ENCODE results near the gene PDSS2. TPM values are rescaled to one million over a fixed set of nuclear protein-coding genes. Genes with fewer than 3 reads are reported as not detected.

The PDSS2 gene
- total and polyA plus RNA-seq, 4 donors: 10.5 to 20.9 (median 16.0) TPM

- Histone ChIP-seq H3K4me3 (ENCODE audit: low read depth in 1 of 3, low read length in 3 of 3) (no peak overlapping the region), H3K36me3 (ENCODE audit: control insufficient read depth in 4 of 4, insufficient read depth in 3 of 4, low read depth in 1 of 4, low read length in 3 of 4) (no peaks in the 10 kb centered on the region), H3K4me1 (ENCODE audit: control insufficient read depth in 4 of 4, insufficient read depth in 4 of 4, low read length in 3 of 4) (peaks cover 0 to 17% (median 15%) of the 10 kb centered on the region in 4 donors), H3K27ac (ENCODE audit: low read depth in 1 of 2, low read length in 2 of 2) (no peak overlapping the region), H3K9ac (ENCODE audit: low read depth in 1 of 2, low read length in 2 of 2) (no peak overlapping the region), H3K27me3 (ENCODE audit: control insufficient read depth in 4 of 4, insufficient read depth in 4 of 4, low read length in 3 of 4) (no peaks in the 10 kb centered on the region), H3K9me3 (ENCODE audit: control insufficient read depth in 4 of 4, low read length in 3 of 4) (no peaks in the 10 kb centered on the region)
- WGBS: 74% methylated on average over 2 of the region's 2 CpGs
- no peak for DNase-seq (ENCODE audit: low spot score)
- no peak for TF ChIP-seq MAX (IDR thresholded peaks at IDR 0.05)
- TF ChIP-seq NR2F2 (IDR thresholded peaks at IDR 0.05): no peak
- TF ChIP-seq ATF3 (IDR thresholded peaks at IDR 0.05): no peak
- no peak for TF ChIP-seq FOXA2 (IDR thresholded peaks at IDR 0.05)
- TF ChIP-seq SP1 (IDR thresholded peaks at IDR 0.05): no peak
- TF ChIP-seq ZBTB33 (IDR thresholded peaks at IDR 0.05): no peak
- TF ChIP-seq TAF1 (conservative IDR thresholded peaks at IDR 0.05): no peak
- no peak for TF ChIP-seq REST (IDR thresholded peaks at IDR 0.05)
Observed at GRCh38 chr6:107495971-107496370, 36.6 kb upstream of the PDSS2 start.

GRCh38 chr6:107495196-107495643 is 35.9 kb upstream of the PDSS2 start:
- 63% methylated on average over 7 of the region's 7 CpGs for WGBS
- Histone ChIP-seq H3K9ac (ENCODE audit: low read depth in 1 of 2, low read length in 2 of 2) (no peak overlapping the region), H3K27me3 (ENCODE audit: control insufficient read depth in 4 of 4, insufficient read depth in 4 of 4, low read length in 3 of 4) (no peaks in the 10 kb centered on the region), H3K36me3 (ENCODE audit: control insufficient read depth in 4 of 4, insufficient read depth in 3 of 4, low read depth in 1 of 4, low read length in 3 of 4) (no peaks in the 10 kb centered on the region), H3K9me3 (ENCODE audit: control insufficient read depth in 4 of 4, low read length in 3 of 4) (no peaks in the 10 kb centered on the region), H3K4me3 (ENCODE audit: low read depth in 1 of 3, low read length in 3 of 3) (no peak overlapping the region), H3K27ac (ENCODE audit: low read depth in 1 of 2, low read length in 2 of 2) (peak overlapping the region; percentile 17 to 52), H3K4me1 (ENCODE audit: control insufficient read depth in 4 of 4, insufficient read depth in 4 of 4, low read length in 3 of 4) (peaks cover 0 to 23% (median 20%) of the 10 kb centered on the region in 4 donors)
- DNase-seq (ENCODE audit: low spot score): no peak
- no peak for TF ChIP-seq FOXA1 (IDR thresholded peaks at IDR 0.05)
- no peak for TF ChIP-seq EGR1 (IDR thresholded peaks at IDR 0.05; ENCODE audit: low read depth in 2 of 2)
- no peak for TF ChIP-seq HNF4A (conservative IDR thresholded peaks at IDR 0.05)
- TF ChIP-seq MAX (IDR thresholded peaks at IDR 0.05): no peak
- TF ChIP-seq RAD21 (IDR thresholded peaks at IDR 0.05): no peak
- no peak for TF ChIP-seq GABPA (IDR thresholded peaks at IDR 0.05 in 1 of 2, conservative IDR thresholded peaks at IDR 0.05 in 1 of 2)
- TF ChIP-seq REST (IDR thresholded peaks at IDR 0.05): no peak
- no peak for TF ChIP-seq CTCF (IDR thresholded peaks at IDR 0.05; ENCODE audit: low read depth, low read length, missing input control)
- TF ChIP-seq FOXA2 (IDR thresholded peaks at IDR 0.05): no peak
- TF ChIP-seq NR2F2 (IDR thresholded peaks at IDR 0.05): no peak
- no peak for TF ChIP-seq ZBTB33 (IDR thresholded peaks at IDR 0.05)
- no peak for TF ChIP-seq HNF4G (IDR thresholded peaks at IDR 0.05)
- no peak for TF ChIP-seq YY1 (IDR thresholded peaks at IDR 0.05)
- no peak for TF ChIP-seq RXRA (IDR thresholded peaks at IDR 0.05)
- no peak for TF ChIP-seq JUND (IDR thresholded peaks at IDR 0.05)
- TF ChIP-seq TAF1 (conservative IDR thresholded peaks at IDR 0.05): no peak
